Muscle layer of duodenum (tissue), 2 donors: ENCODE measurements around the gene PTGFR.

Experiments used
- H3K27ac ChIP-seq: one replicate; pipeline ENCODE4 v1.7.0; 2013; ENCODE audit warnings: mild to moderate bottlenecking, low read length
- H3K27me3 ChIP-seq: one replicate; pipeline ENCODE4 v1.7.0; 2013; ENCODE audit warnings: low read depth, mild to moderate bottlenecking, control low read depth, low read length
- H3K36me3 ChIP-seq, 2 donors: one replicate each; pipeline ENCODE4 v1.7.0; 2013; ENCODE audit warnings: low read length in 2 of 2, control low read depth in 1 of 2, mild to moderate bottlenecking in 1 of 2; ENCODE audit not compliant: insufficient read depth in 2 of 2, control insufficient read depth in 1 of 2
- H3K4me1 ChIP-seq, 2 donors: one replicate each; pipeline ENCODE4 v1.7.0; 2013; ENCODE audit warnings: low read length in 2 of 2, mild to moderate bottlenecking in 2 of 2, control low read depth in 1 of 2, moderate library complexity in 1 of 2; ENCODE audit not compliant: insufficient read depth in 2 of 2, control insufficient read depth in 1 of 2
- H3K4me3 ChIP-seq, 2 donors: one replicate each; pipeline ENCODE4 v1.7.0; 2013; ENCODE audit warnings: low read length in 2 of 2, low read depth in 1 of 2, mild to moderate bottlenecking in 1 of 2
- H3K9me3 ChIP-seq, 2 donors: one replicate each; pipeline ENCODE4 v1.7.0; 2013; ENCODE audit warnings: low read length in 2 of 2, control low read depth in 1 of 2, mild to moderate bottlenecking in 1 of 2; ENCODE audit not compliant: control insufficient read depth in 1 of 2
- donor health status: healthy.

PTGFR gene

GRCh38 chr1:78522136-78522535, 31.4 kb downstream of the PTGFR start:
- H3K4me3 ChIP-seq: no peak overlapping the region
- no peaks in the 10 kb centered on the region for H3K9me3 ChIP-seq
- H3K27ac ChIP-seq: no peak overlapping the region
- no peaks in the 10 kb centered on the region for H3K27me3 ChIP-seq
- no peaks in the 10 kb centered on the region for H3K4me1 ChIP-seq
- no peaks in the 10 kb centered on the region for H3K36me3 ChIP-seq

DNA sequence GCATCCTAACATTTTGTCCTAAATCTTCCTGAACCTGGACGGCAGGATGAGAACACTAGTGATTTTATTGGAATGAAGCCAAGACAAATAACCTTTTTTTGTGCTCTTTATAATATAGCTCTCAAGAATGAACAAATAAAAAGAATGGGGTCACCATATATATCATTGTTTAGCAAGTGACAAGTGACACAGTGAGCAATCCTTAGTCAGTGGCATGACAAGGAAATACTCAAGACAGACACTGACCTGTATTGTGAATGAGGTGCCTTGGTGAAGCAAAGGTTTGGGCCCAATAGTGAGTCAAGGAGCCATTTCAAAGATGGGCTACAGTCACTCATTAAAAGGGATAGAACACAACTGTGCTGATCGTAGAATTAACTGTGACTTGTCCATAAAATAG, 35.7 kb downstream of the PTGFR start:
- Histone ChIP-seq H3K4me3 (no peak overlapping the region), H3K4me1 (no peaks in the 10 kb centered on the region), H3K27me3 (no peaks in the 10 kb centered on the region), H3K36me3 (no peaks in the 10 kb centered on the region), H3K27ac (no peak overlapping the region), H3K9me3 (no peaks in the 10 kb centered on the region)

- no peaks in the 10 kb centered on the region for H3K36me3 ChIP-seq
- H3K9me3 ChIP-seq: no peaks in the 10 kb centered on the region
- no peaks in the 10 kb centered on the region for H3K27me3 ChIP-seq
- no peaks in the 10 kb centered on the region for H3K4me1 ChIP-seq
- no peak overlapping the region for H3K4me3 ChIP-seq
- H3K27ac ChIP-seq: no peak overlapping the region
Measured at GRCh38 chr1:78527706-78528105, 36.9 kb downstream of the PTGFR start.

- Histone ChIP-seq H3K9me3 (no peaks in the 10 kb centered on the region), H3K27me3 (no peaks in the 10 kb centered on the region), H3K4me1 (no peaks in the 10 kb centered on the region), H3K36me3 (no peaks in the 10 kb centered on the region), H3K4me3 (no peak overlapping the region), H3K27ac (no peak overlapping the region)
Measured at GRCh38 chr1:78533527-78533926, 42.8 kb downstream of the PTGFR start.

DNA sequence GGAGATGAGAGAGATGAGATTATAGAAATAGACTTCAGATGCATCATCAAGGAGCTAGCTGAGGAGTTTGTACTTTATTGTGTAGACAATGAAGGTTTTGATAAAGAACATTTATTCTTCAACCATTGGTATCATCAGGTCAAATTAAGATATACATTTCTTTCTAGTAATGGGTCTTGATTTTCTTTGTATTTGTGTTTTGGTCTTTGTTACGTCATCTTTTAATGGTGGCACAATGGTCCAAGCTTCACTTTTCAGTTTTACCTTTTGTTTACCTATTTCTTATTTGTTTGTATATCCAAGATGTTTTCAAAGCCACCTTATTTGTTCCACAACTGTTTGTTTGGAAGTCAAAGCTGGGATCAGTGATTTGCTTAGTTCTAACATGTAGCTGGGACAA, 44.5 kb downstream of the PTGFR start:
- H3K27ac ChIP-seq: no peak overlapping the region
- H3K9me3 ChIP-seq: no peaks in the 10 kb centered on the region
- H3K27me3 ChIP-seq: no peaks in the 10 kb centered on the region
- H3K4me3 ChIP-seq: no peak overlapping the region
- H3K4me1 ChIP-seq: no peaks in the 10 kb centered on the region
- H3K36me3 ChIP-seq: no peaks in the 10 kb centered on the region

GRCh38 chr1:78536427-78536826, 45.7 kb downstream of the PTGFR start:
- no peak overlapping the region for H3K27ac ChIP-seq
- H3K27me3 ChIP-seq: no peaks in the 10 kb centered on the region
- H3K9me3 ChIP-seq: no peaks in the 10 kb centered on the region
- H3K4me1 ChIP-seq: no peaks in the 10 kb centered on the region
- no peaks in the 10 kb centered on the region for H3K36me3 ChIP-seq
- H3K4me3 ChIP-seq: no peak overlapping the region

DNA sequence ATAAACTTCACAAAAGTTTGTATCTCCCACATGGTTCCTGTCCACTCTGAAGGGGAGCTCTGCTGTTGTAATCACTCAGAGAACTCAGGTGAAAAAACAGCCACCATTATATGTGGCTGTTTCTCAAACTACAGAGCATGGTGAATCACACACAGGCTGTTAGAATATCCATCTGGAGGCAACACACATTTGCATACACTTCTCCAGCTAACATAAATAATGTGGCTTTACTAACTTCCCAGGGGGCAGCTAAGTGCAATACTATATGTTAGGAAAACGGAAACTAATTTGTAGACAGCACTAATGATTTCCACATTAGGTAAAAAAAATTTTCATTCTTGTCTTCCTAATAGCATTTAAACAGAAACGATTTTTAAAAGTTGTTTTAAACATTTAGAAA, 49.3 kb downstream of the PTGFR start:
- Histone ChIP-seq H3K4me3 (no peak overlapping the region), H3K27me3 (no peaks in the 10 kb centered on the region), H3K9me3 (no peaks in the 10 kb centered on the region), H3K36me3 (no peaks in the 10 kb centered on the region), H3K27ac (no peak overlapping the region), H3K4me1 (no peaks in the 10 kb centered on the region)

DNA sequence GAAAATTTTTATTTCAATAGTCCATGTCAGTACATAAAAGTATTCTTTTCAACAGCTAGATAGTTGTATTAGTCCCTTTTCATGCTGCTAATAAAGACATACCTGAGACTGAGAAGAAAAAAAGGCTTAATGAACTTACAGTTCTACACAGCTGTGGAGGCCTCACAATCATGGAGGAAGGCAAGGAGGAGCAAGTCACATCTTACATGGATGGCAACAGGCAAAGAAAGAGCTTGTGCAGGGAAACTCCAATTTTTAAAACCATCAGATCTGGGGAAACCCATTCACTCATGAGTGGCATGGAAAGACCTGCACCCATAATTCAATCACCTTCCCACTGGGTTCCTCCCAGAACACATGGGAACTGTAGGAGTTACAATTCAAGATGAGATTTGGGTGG, 50.7 kb downstream of the PTGFR start:
- Histone ChIP-seq H3K27ac (no peak overlapping the region), H3K4me1 (no peaks in the 10 kb centered on the region), H3K4me3 (no peak overlapping the region), H3K27me3 (no peaks in the 10 kb centered on the region), H3K36me3 (no peaks in the 10 kb centered on the region), H3K9me3 (no peaks in the 10 kb centered on the region)

DNA sequence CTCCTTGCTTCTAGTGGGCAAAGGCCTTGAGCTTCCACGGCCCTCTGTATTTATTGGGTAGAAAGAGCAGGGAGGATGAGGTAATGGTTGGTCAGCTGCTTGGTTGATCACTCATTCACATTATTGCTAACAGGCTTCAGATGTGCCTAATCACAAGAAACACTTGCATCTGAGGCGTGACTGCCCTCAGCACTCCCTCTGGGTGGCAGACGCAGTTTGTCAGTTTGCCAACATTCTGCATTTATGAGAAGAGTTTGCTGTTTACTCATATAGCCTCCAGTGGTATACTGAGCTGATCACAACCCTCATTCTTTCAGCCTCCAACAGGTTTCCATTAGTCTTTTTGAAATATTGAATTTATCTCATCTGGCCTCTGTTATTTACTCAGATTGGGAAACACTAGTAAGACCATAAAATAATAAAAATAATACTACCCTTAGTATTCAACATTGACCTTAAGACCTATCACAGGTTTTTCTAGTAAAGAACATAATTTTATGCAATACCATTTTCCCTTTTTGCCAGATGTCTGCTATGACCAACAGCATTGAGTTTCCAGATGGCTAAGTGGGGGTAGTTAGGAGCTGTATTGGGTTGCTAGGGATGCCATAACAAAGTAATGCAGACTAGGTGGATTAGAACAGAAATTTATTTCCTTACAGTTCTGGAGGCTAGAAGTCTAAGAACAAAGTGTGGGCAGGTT, 53.3 kb downstream of the PTGFR start:
- Histone ChIP-seq H3K27me3 (no peaks in the 10 kb centered on the region), H3K27ac (no peak overlapping the region), H3K4me3 (no peak overlapping the region), H3K9me3 (no peaks in the 10 kb centered on the region), H3K36me3 (no peaks in the 10 kb centered on the region), H3K4me1 (no peaks in the 10 kb centered on the region)

DNA sequence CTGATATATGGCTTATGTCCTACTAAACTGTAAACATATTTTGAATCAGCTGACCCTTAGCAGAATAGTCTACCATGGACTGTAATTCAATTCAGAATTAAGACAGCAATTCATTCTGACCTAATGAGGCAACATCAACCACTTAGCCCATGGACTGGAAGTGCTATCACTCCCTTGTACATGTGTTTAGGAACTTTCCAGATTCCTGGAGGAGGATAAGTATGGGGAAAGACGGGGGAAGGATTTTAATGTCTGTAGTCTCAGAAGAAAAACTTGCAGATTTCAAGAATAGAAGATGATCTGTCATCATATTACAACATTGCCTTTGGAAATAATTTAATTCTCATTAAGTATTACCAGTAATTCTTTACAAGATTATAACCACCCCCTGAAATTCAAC, 56.3 kb downstream of the PTGFR start:
- Histone ChIP-seq H3K4me3 (no peak overlapping the region), H3K4me1 (no peaks in the 10 kb centered on the region), H3K9me3 (peaks cover 0 to 6% of the 10 kb centered on the region in 2 donors)

GRCh38 chr1:78549331-78549730, 58.6 kb downstream of the PTGFR start:
- Histone ChIP-seq H3K9me3 (peaks cover 3 to 12% of the 10 kb centered on the region in 2 donors), H3K27ac (no peak overlapping the region), H3K36me3 (no peaks in the 10 kb centered on the region), H3K4me3 (no peak overlapping the region), H3K27me3 (no peaks in the 10 kb centered on the region), H3K4me1 (no peaks in the 10 kb centered on the region)

More for the DNA sequence above, 56.3 kb downstream of the PTGFR start:
- no peaks in the 10 kb centered on the region for H3K36me3 ChIP-seq
- no peak overlapping the region for H3K27ac ChIP-seq
- H3K27me3 ChIP-seq: no peaks in the 10 kb centered on the region

GRCh38 chr1:78549891-78550290, 59.1 kb downstream of the PTGFR start:
- Histone ChIP-seq H3K4me3 (no peak overlapping the region), H3K9me3 (peaks cover 6 to 12% of the 10 kb centered on the region in 2 donors), H3K27me3 (no peaks in the 10 kb centered on the region), H3K4me1 (no peaks in the 10 kb centered on the region), H3K36me3 (no peaks in the 10 kb centered on the region), H3K27ac (no peak overlapping the region)
